PC-3 (cell line): ENCODE measurements around the gene HGS. TPM values are rescaled to one million over a fixed set of nuclear protein-coding genes. Genes with fewer than 3 reads are reported as not detected.

Experiments used
- ATAC-seq: fragments of 200-7000 bp; cut with Tn5 transposase; 2 replicates; pipeline ENCODE4 v1.9.1; 2020; ENCODE audit warnings: mild to moderate bottlenecking, moderate library complexity
- BruUV-seq: library from RNA; stranded (reverse); fragments of 400-500 nt; replicated peaks from 2 replicates; lab custom pipeline; 2021; lab: Mats Ljungman, UMichigan
- CTCF ChIA-PET: fragments of 300-600 bp; sonication (Branson Sonifier 250); formaldehyde crosslinking; loops from one replicate; lab custom pipeline; 2022; ENCODE audit warnings: antibody characterized with exemption; lab: Charles Lee
- POLR2A ChIA-PET: fragments of 300-600 bp; sonication (Branson Sonifier 250); formaldehyde crosslinking; loops from one replicate; lab custom pipeline; 2022; ENCODE audit warnings: antibody characterized with exemption; ENCODE audit not compliant: unreplicated experiment; lab: Charles Lee
- DNase-seq: peaks from one replicate; pipeline ENCODE4 v3.0.0-alpha.2; 2015
- H2AFZ ChIP-seq: fragments of 300-600 bp; sonication (generic); 2 replicates; pipeline ENCODE4 v1.6.0; 2016; ENCODE audit warnings: antibody characterized with exemption, low read length
- H3F3A ChIP-seq: fragments of 300-600 bp; sonication (generic); one replicate; pipeline ENCODE4 v1.6.0; 2017; ENCODE audit warnings: antibody characterized with exemption, low read length, control low read depth, mild to moderate bottlenecking; ENCODE audit not compliant: unreplicated experiment
- H3K27ac ChIP-seq: fragments of 300-600 bp; sonication (generic); 2 replicates; pipeline ENCODE4 v1.5.1; 2016; ENCODE audit warnings: mild to moderate bottlenecking, low read length
- H3K27me3 ChIP-seq: fragments of 300-600 bp; sonication (generic); 2 replicates; pipeline ENCODE4 v1.6.1; 2016; ENCODE audit warnings: low read length, mixed read lengths
- H3K36me3 ChIP-seq: fragments of 300-600 bp; sonication (generic); 2 replicates; pipeline ENCODE4 v1.6.1; 2016; ENCODE audit warnings: low read depth, mixed run types, low read length, mixed read lengths
- H3K4me1 ChIP-seq: fragments of 300-600 bp; sonication (generic); 2 replicates; pipeline ENCODE4 v1.5.1; 2016; ENCODE audit warnings: low read length; ENCODE audit not compliant: insufficient read depth
- H3K4me2 ChIP-seq: fragments of 300-600 bp; sonication (generic); 2 replicates; pipeline ENCODE4 v1.6.0; 2016; ENCODE audit warnings: low read length
- H3K4me3 ChIP-seq: fragments of 300-600 bp; sonication (generic); 2 replicates; pipeline ENCODE4 v1.5.1; 2016; ENCODE audit warnings: mild to moderate bottlenecking, low read length, mixed read lengths
- H3K79me2 ChIP-seq: fragments of 300-600 bp; sonication (generic); 2 replicates; pipeline ENCODE4 v1.6.1; 2017; ENCODE audit warnings: low read length, mixed read lengths
- H3K9ac ChIP-seq: fragments of 300-600 bp; sonication (generic); 2 replicates; pipeline ENCODE4 v1.6.0; 2016; ENCODE audit warnings: mild to moderate bottlenecking, low read length
- H3K9me2 ChIP-seq: fragments of 300-600 bp; sonication (generic); replicated peaks from 2 replicates; pipeline ENCODE4 v1.6.1; 2016; ENCODE audit warnings: mixed run types, low read length, mixed read lengths
- H3K9me3 ChIP-seq: fragments of 300-600 bp; sonication (generic); 2 replicates; pipeline ENCODE4 v1.6.1; 2016; ENCODE audit warnings: low read length, mixed read lengths
- H4K20me1 ChIP-seq: fragments of 300-600 bp; sonication (generic); 2 replicates; pipeline ENCODE4 v1.6.1; 2016; ENCODE audit warnings: low read length, mixed read lengths
- CTCF ChIP-seq: fragments of 300-600 bp; sonication (generic); conservative IDR thresholded peaks from 2 replicates; pipeline ENCODE4 v1.5.1; 2017; ENCODE audit warnings: antibody characterized with exemption, low read depth, mild to moderate bottlenecking, low read length
- EZH2 ChIP-seq: fragments of 300-600 bp; sonication (generic); IDR thresholded peaks from one replicate; pipeline ENCODE4 v1.6.1; 2017; ENCODE audit warnings: antibody characterized with exemption, mild to moderate bottlenecking, low read length; ENCODE audit not compliant: unreplicated experiment
- EZH2phosphoT487 ChIP-seq: fragments of 300-600 bp; sonication (generic); IDR thresholded peaks from 2 replicates; pipeline ENCODE4 v1.6.1; 2018; ENCODE audit warnings: mild to moderate bottlenecking, antibody characterized with exemption, low read length, borderline replicate concordance
- intact Hi-C: fragments of 100-400 bp; cut with micrococcal nuclease; formaldehyde crosslinking; loops from 2 replicates; pipeline ENCODE4 v1.9.0; 2023
- total RNA-seq: library from RNA; depleted of rRNA; stranded (reverse); fragments of >200 nt; gene quantifications from 2 replicates; pipeline ENCODE4 v1.2.3, GENCODE V29; 2014

HGS gene
- total RNA-seq, 1 experiment from 2014 or later = 177 TPM

GRCh38 chr17:81707725-81708646, 24.2 kb downstream of the HGS start:
- H3K9me3 ChIP-seq = no peaks in the 10 kb centered on the region
- peaks cover 8% of the 10 kb centered on the region for H3F3A ChIP-seq
- TF ChIP-seq EZH2 = no peak
- no peak for TF ChIP-seq EZH2phosphoT487
- no peak for TF ChIP-seq CTCF
- ChIA-PET POLR2A (no interaction called here), CTCF (no interaction called here)
- H3K4me3 ChIP-seq = no peak overlapping the region
- peaks cover 35% of the 10 kb centered on the region for H3K36me3 ChIP-seq
- BruUV-seq = no TSS peak
- intact Hi-C loops = no loop called here
- H3K79me2 ChIP-seq = peaks cover 46% of the 10 kb centered on the region
- no peak for DNase-seq
- no peaks in the 10 kb centered on the region for H3K9me2 ChIP-seq
- peaks cover 28% of the 10 kb centered on the region for H3K4me1 ChIP-seq
- H3K27ac ChIP-seq = no peak overlapping the region
- no peak overlapping the region for H3K9ac ChIP-seq
- H3K27me3 ChIP-seq = no peaks in the 10 kb centered on the region
- ATAC-seq = no peak
- H3K4me2 ChIP-seq = no peak overlapping the region
- H4K20me1 ChIP-seq = 0 out of 2 replicates have a peak, but pooled peaks cover 5% of the 10 kb centered on the region
- H2AFZ ChIP-seq = no peak overlapping the region

GRCh38 chr17:81708739-81709185, 25.0 kb downstream of the HGS start:
- peaks cover 35% of the 10 kb centered on the region for H3K36me3 ChIP-seq
- peaks cover 35% of the 10 kb centered on the region for H3K4me1 ChIP-seq
- no peak for TF ChIP-seq EZH2
- TF ChIP-seq EZH2phosphoT487 = no peak
- no peak for TF ChIP-seq CTCF
- BruUV-seq = no TSS peak
- ATAC-seq = no peak
- no peak overlapping the region for H3K27ac ChIP-seq
- H3K79me2 ChIP-seq = peaks cover 46% of the 10 kb centered on the region
- no peak overlapping the region for H3K9ac ChIP-seq
- H3K4me3 ChIP-seq = no peak overlapping the region
- intact Hi-C loops = no loop called here
- peaks cover 8% of the 10 kb centered on the region for H3F3A ChIP-seq
- POLR2A ChIA-PET = no interaction called here
- CTCF ChIA-PET = no interaction called here
- H3K9me2 ChIP-seq = no peaks in the 10 kb centered on the region
- no peak overlapping the region for H2AFZ ChIP-seq
- no peak overlapping the region for H3K4me2 ChIP-seq
- 0 out of 2 replicates have a peak, but pooled peaks cover 5% of the 10 kb centered on the region for H4K20me1 ChIP-seq
- H3K27me3 ChIP-seq = no peaks in the 10 kb centered on the region
- H3K9me3 ChIP-seq = no peaks in the 10 kb centered on the region
- no peak for DNase-seq
